Measurements from ENCODE around the gene SSTR3. TPM values are rescaled to one million over a fixed set of nuclear protein-coding genes. Genes with fewer than 3 reads are reported as not detected.
"Not testable (repeated sequence)": the region's sequence is repeated elsewhere in the genome, so short reads cannot be mapped to it uniquely, and the experiment has no call there.

SSTR3 gene
- total and polyA plus RNA-seq, 7 donors, result 0.36 to 1.7 TPM; not detected in 5

GRCh38 chr22:37254867-37255233, 42.6 kb upstream of the SSTR3 start:
- TF ChIP-seq POLR2AphosphoS5 (IDR thresholded peaks at IDR 0.05) (no peak), POLR2A (IDR thresholded peaks at IDR 0.05) (no peak), EP300 (IDR thresholded peaks at IDR 0.05) (no peak)
- TF ChIP-seq, protein P1, sequence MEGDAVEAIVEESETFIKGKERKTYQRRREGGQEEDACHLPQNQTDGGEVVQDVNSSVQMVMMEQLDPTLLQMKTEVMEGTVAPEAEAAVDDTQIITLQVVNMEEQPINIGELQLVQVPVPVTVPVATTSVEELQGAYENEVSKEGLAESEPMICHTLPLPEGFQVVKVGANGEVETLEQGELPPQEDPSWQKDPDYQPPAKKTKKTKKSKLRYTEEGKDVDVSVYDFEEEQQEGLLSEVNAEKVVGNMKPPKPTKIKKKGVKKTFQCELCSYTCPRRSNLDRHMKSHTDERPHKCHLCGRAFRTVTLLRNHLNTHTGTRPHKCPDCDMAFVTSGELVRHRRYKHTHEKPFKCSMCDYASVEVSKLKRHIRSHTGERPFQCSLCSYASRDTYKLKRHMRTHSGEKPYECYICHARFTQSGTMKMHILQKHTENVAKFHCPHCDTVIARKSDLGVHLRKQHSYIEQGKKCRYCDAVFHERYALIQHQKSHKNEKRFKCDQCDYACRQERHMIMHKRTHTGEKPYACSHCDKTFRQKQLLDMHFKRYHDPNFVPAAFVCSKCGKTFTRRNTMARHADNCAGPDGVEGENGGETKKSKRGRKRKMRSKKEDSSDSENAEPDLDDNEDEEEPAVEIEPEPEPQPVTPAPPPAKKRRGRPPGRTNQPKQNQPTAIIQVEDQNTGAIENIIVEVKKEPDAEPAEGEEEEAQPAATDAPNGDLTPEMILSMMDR (IDR thresholded peaks at IDR 0.05), result no peak
- no peaks in the 10 kb centered on the region for H3K36me3 ChIP-seq
- no peak for DNase-seq
- intact Hi-C loops (cut with DNase I), result no loop called here
- H3K27me3 ChIP-seq, result peaks cover 0 to 61% (median 37%) of the 10 kb centered on the region in 3 donors
- no peaks in the 10 kb centered on the region for H3K9me3 ChIP-seq
- H3K4me1 ChIP-seq, result no peaks in the 10 kb centered on the region
- 62 to 79% methylated on average over 5 of the region's 5 CpGs for WGBS, 2 donors
- H3K4me3 ChIP-seq, result no peak overlapping the region
- no peak overlapping the region for H3K27ac ChIP-seq

GRCh38 chr22:37254209-37254866, 42.1 kb upstream of the SSTR3 start:
- no peak for DNase-seq
- TF ChIP-seq, protein P1 (IDR thresholded peaks at IDR 0.05), result no peak
- TF ChIP-seq EP300 (IDR thresholded peaks at IDR 0.05), result no peak
- no peak for TF ChIP-seq POLR2AphosphoS5 (IDR thresholded peaks at IDR 0.05)
- TF ChIP-seq POLR2A (IDR thresholded peaks at IDR 0.05), result no peak
- no peaks in the 10 kb centered on the region for H3K4me1 ChIP-seq
- intact Hi-C loops (cut with DNase I), result no loop called here
- H3K4me3 ChIP-seq, result no peak overlapping the region
- H3K9me3 ChIP-seq, result no peaks in the 10 kb centered on the region
- H3K36me3 ChIP-seq, result no peaks in the 10 kb centered on the region
- 68 to 90% methylated on average over 5 of the region's 5 CpGs for WGBS, 2 donors
- no peak overlapping the region for H3K27ac ChIP-seq
- H3K27me3 ChIP-seq, result peaks cover 0 to 56% (median 32%) of the 10 kb centered on the region in 3 donors

- Histone ChIP-seq H3K27ac (no peak overlapping the region), H3K36me3 (no peaks in the 10 kb centered on the region), H3K4me3 (no peak overlapping the region), H3K27me3 (peaks cover 0 to 45% (median 21%) of the 10 kb centered on the region in 3 donors), H3K4me1 (no peaks in the 10 kb centered on the region), H3K9me3 (no peaks in the 10 kb centered on the region)
- whole genome bisulfite sequencing, 2 donors, result 44 to 61% methylated on average over 7 of the region's 7 CpGs
- TF ChIP-seq, protein P1 (IDR thresholded peaks at IDR 0.05), result no peak
- TF ChIP-seq POLR2A (IDR thresholded peaks at IDR 0.05), result no peak
- intact Hi-C loops (cut with DNase I), result no loop called here
- DNase-seq, result no peak
These were observed 40.9 kb upstream of the SSTR3 start for GRCh38 chr22:37253126-37253660.

DNA sequence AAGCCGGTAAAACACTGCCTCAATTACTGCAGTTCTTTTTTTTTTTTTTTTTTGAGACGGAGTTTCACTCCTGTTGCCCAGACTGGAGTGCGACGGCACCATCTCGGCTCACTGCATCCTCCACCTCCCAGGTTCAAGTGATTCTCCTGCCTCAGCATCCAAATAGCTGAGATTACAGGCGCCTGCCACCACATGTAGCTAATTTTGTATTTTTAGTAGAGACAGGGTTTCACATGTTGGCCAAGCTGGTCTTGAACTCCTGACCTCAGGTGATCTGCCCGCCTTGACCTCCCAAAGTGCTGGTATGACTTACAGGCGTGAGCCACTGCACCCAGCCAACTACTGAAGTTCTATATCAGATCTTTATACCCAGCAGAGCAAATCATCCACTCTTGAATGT, 39.6 kb upstream of the SSTR3 start:
- peaks cover 0 to 32% (median 12%) of the 10 kb centered on the region in 3 donors for H3K27me3 ChIP-seq
- intact Hi-C loops (cut with DNase I), result not testable (repeated sequence)

DNA sequence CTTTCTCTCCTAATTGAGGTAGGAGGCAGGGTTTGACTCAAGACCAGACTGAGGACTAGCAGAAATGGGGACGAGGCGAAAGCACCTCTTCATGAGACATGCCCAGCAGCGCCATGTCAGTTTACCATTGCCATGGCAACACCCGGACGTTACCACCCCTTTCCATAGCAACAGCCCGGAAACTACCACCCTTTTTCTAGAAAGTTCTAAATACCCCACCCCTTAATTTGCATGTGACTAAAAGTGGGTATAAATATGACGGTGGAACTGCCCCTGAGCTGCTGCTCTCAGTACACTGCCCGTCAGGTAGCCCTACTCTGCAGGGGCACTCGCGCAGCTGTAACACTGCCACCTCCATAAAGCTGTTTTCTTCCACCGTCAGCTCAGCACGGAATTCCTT, 37.7 kb upstream of the SSTR3 start:
- Histone ChIP-seq H3K4me3 (no peak overlapping the region), H3K9me3 (no peaks in the 10 kb centered on the region), H3K27me3 (peaks cover 0 to 15% (median 0%) of the 10 kb centered on the region in 3 donors), H3K27ac (no peak overlapping the region), H3K4me1 (no peaks in the 10 kb centered on the region), H3K36me3 (no peaks in the 10 kb centered on the region)
- TF ChIP-seq EP300 (IDR thresholded peaks at IDR 0.05) (no peak), POLR2AphosphoS5 (IDR thresholded peaks at IDR 0.05) (no peak), POLR2A (IDR thresholded peaks at IDR 0.05) (no peak)
- TF ChIP-seq, protein P1 (IDR thresholded peaks at IDR 0.05), result no peak
- peak; percentile 29 for DNase-seq
- intact Hi-C loops (cut with DNase I), result no loop called here
- WGBS, 2 donors, result 72 to 81% methylated on average over 12 of the region's 12 CpGs

More for the DNA sequence above, 39.6 kb upstream of the SSTR3 start:
- H3K36me3 ChIP-seq, H3K9me3 ChIP-seq, H3K4me1 ChIP-seq, DNase-seq, H3K4me3 ChIP-seq, H3K27ac ChIP-seq: not testable (repeated sequence)
- 84 to 91% methylated on average over 8 of the region's 8 CpGs for WGBS, 2 donors

Measured in sigmoid colon (tissue), 7 donors.